ENCODE measurements around the gene GATA2. TPM values are rescaled to one million over a fixed set of nuclear protein-coding genes. Genes with fewer than 3 reads are reported as not detected.

The GATA2 gene
- total RNA-seq, 1 experiment from 2014 or later, result 74.6 TPM

- CTCF ChIA-PET, result no interaction called here
- no peak for DNase-seq (ENCODE audit: low read depth, low spot score)
- H3K27me3 ChIP-seq (ENCODE audit: control insufficient read depth, insufficient read depth, low read length), result no peaks in the 10 kb centered on the region
- BruUV-seq (replicated peaks), result no TSS peak
- H3K4me3 ChIP-seq (ENCODE audit: low read depth in 2 of 2, low read length in 2 of 2), result peak overlapping the region in 1 of 2 experiments; percentile 12; a peak in 1 of 4 replicates
- no peaks in the 10 kb centered on the region for H3K9me3 ChIP-seq (ENCODE audit: control insufficient read depth, insufficient read depth, low read depth, low read length)
- POLR2A ChIA-PET, result no interaction called here
- in situ Hi-C loops (cut with HindIII; ENCODE audit: low pct_unique_long_range_greater_than_20kb, low sequenced_read_pairs) (no loop called here), intact Hi-C loops (cut with micrococcal nuclease; ENCODE audit: unreplicated experiment) (no loop called here)
- H3K4me1 ChIP-seq (ENCODE audit: control insufficient read depth, insufficient read depth, low read length), result peaks cover 16% of the 10 kb centered on the region
- no peak for ATAC-seq
- TF ChIP-seq CTCF (IDR thresholded peaks at IDR 0.05), result no peak
- TF ChIP-seq SIN3A (IDR thresholded peaks at IDR 0.05; ENCODE audit: borderline replicate concordance, insufficient read depth, low read depth, low read length), result no peak
- TF ChIP-seq POLR2AphosphoS5 (IDR thresholded peaks at IDR 0.05; ENCODE audit: low read depth, low read length), result no peak
- TF ChIP-seq TCF7L2 (IDR thresholded peaks at IDR 0.05; ENCODE audit: low read depth, low read length), result no peak
- no peak for TF ChIP-seq REST (IDR thresholded peaks at IDR 0.05; ENCODE audit: insufficient read depth in 1 of 2, low read depth in 2 of 2, low read length in 1 of 2)
- no peaks in the 10 kb centered on the region; the same call in 1 of the 2 replicates for H3K36me3 ChIP-seq (ENCODE audit: control insufficient read depth, insufficient read depth, low read length)
- no peak overlapping the region for H3K27ac ChIP-seq (ENCODE audit: low read length)
Measured at GRCh38 chr3:128491941-128492670, 895 bp downstream of the GATA2 start.

GRCh38 chr3:128491691-128491940, 1.4 kb downstream of the GATA2 start:
- Histone ChIP-seq H3K4me1 (ENCODE audit: control insufficient read depth, insufficient read depth, low read length) (peaks cover 13% of the 10 kb centered on the region), H3K9me3 (ENCODE audit: control insufficient read depth, insufficient read depth, low read depth, low read length) (no peaks in the 10 kb centered on the region), H3K27me3 (ENCODE audit: control insufficient read depth, insufficient read depth, low read length) (no peaks in the 10 kb centered on the region), H3K4me3 (ENCODE audit: low read depth in 2 of 2, low read length in 2 of 2) (peak overlapping the region in 1 of 2 experiments; percentile 12; a peak in 1 of 4 replicates), H3K36me3 (ENCODE audit: control insufficient read depth, insufficient read depth, low read length) (no peaks in the 10 kb centered on the region; the same call in 1 of the 2 replicates), H3K27ac (ENCODE audit: low read length) (no peak overlapping the region)
- DNase-seq (ENCODE audit: low read depth, low spot score), result no peak
- POLR2A ChIA-PET, result no interaction called here
- ATAC-seq, result no peak
- CTCF ChIA-PET, result no interaction called here
- in situ Hi-C loops (cut with HindIII; ENCODE audit: low pct_unique_long_range_greater_than_20kb, low sequenced_read_pairs) (no loop called here), intact Hi-C loops (cut with micrococcal nuclease; ENCODE audit: unreplicated experiment) (no loop called here)
- TF ChIP-seq SIN3A (IDR thresholded peaks at IDR 0.05; ENCODE audit: borderline replicate concordance, insufficient read depth, low read depth, low read length), result no peak
- TF ChIP-seq TCF7L2 (IDR thresholded peaks at IDR 0.05; ENCODE audit: low read depth, low read length), result no peak
- TF ChIP-seq CTCF (IDR thresholded peaks at IDR 0.05), result no peak
- TF ChIP-seq REST (IDR thresholded peaks at IDR 0.05; ENCODE audit: insufficient read depth in 1 of 2, low read depth in 2 of 2, low read length in 1 of 2), result no peak
- TF ChIP-seq POLR2AphosphoS5 (IDR thresholded peaks at IDR 0.05; ENCODE audit: low read depth, low read length), result no peak
- BruUV-seq (replicated peaks), result no TSS peak

Data from Panc1 (cell line).